HG03575 (cell line): ENCODE data around the gene THADA.

ENCODE experiments used
- ATAC-seq: cut with Tn5 transposase; IDR thresholded peaks from one replicate; pipeline ENCODE4 v1.9.1; 2021; ENCODE audit not compliant: unreplicated experiment, insufficient number of reproducible peaks, low FRiP score; ENCODE audit errors: extremely low read depth

Gene THADA

DNA sequence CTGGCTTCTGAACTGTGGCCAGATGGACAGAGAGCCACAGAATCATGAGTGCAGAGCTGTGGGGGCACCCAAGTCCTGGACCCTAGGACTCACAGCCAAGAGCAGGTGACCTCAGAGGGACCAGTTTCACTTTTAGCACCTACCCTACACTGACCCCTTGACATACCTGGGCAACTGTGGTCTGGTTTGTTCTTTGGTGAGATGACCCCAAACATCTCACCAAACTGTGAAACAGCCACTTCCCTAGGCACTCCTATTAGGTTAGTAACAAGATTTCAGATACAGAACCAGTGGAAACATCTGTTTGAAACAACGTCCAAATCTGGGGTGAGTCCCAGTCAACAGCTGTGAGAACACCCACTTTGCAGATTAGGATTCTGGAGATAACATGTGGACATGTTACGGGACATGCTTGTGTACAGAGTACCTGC lies 367.5 kb downstream of the THADA start:
- ATAC-seq: no peak

DNA sequence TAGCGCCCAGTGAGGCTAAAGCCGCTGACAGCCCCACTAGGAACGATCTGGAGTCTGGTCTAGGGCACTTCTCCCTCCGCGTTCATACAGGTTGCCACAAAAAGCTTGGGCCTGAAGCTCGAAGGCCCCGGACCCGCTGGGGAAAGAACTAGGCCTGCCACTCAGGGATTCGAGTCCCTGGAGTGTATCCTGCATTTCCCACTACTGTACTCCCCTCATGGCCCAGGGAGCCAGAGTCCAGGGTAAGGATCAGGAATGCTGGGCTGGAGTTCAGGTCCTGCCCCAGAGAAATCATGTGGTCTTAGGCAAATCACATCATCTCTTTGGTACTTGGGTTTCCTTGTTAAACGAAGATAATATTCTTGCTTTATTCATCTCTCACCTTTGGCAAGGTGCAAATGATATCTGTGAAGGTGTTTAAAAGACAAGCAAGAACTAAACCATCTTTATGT lies 368.0 kb downstream of the THADA start:
- ATAC-seq: no peak

DNA sequence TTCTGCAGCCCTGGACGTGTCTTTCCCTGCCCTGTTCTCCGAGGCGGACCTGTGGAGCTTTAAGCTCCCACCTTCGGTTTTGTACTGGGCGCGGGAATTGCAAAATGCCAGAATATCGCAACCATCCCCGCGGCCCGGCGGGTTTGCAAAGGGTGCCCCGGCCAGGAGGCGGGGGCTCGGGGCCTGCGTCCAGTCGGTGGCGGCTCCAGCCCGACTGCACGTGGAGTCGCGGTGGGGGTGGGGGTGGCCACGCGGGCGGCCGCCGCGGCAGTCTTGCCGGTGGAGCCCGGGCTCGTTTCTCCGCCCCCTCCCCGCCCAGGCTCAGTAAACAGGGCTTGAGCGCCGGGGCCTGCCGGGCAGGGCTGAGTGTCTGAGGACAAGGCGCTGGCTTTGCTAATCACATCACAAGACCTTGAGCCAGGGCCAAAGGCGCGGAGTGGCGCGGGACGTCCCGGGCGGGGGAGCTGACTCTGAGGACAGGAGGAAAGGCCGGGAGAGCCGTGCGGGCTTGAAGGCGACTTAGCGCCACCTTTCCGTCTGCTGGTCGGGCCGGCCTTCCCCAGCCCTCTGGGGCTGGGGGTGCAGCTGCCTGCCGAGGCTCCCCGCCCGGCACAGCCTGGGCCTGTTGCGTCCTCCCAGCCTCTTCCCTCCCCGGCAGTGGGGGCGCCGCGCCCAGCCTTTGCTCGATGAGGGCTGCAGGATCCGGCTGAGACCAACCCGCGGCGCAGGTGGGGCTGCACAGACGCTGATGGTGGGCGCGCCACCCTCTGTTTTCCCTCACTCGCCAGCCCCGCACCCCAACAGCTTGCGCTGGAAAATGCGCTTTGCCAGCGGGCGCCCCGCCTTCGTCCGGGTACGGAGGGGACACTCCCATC lies 368.6 kb downstream of the THADA start:
- ATAC-seq: no peak

GRCh38 chr2:43226558-43226954 lies 369.3 kb downstream of the THADA start, which contains the start of gene ZFP36L2:
ZFP36L2 (minus strand) TSS chr2:43226606; CDS start chr2:43226315, 291 bp downstream.
- no peak for ATAC-seq

GRCh38 chr2:43225788-43226557 lies 369.9 kb downstream of the THADA start:
- ATAC-seq: no peak

GRCh38 chr2:43225093-43225787 lies 370.6 kb downstream of the THADA start:
- ATAC-seq: no peak

GRCh38 chr2:43224571-43225092 lies 371.2 kb downstream of the THADA start:
- no peak for ATAC-seq

GRCh38 chr2:43224131-43224570 lies 371.7 kb downstream of the THADA start:
- ATAC-seq: no peak

GRCh38 chr2:43223521-43224001 lies 372.3 kb downstream of the THADA start:
- ATAC-seq: no peak

DNA sequence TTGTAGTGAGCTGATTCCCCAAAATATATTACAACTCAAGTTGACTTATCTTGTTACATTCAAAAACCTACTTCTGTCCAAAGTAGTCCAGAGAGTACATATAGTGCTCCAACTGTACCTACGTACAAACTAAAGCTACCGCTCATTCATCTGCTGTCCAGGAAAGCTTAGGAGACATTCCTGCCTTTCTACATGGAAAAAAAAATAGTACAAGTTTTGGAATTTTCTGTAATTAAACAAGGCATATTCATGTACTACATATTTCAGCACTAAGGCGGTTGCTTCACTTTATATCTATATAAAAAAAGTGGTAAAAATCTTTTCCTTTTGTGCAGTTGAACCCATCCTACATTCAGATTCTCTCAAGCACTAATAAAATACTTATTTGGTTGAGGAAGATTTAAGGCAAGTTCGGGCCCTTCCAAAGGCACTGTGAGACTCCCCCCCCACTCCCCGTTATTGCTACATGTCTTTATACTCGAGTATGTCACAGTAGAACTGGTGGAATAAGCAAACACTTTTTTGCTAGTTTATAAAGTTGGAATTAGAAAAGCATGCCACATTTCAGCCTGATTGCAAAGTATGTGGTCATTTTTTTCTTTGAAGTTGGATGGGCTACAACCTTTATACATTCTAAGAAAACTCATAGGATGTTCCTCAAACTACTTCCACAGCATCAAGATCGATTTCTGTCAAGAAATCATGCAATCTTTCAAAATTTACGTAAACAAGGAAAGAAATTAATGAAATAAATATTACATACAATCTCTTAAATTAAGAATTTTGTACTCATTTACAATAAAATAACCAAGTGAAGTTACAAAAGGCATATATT lies 373.1 kb downstream of the THADA start:
- ATAC-seq: no peak

- ATAC-seq: no peak
These were observed 373.9 kb downstream of the THADA start for GRCh38 chr2:43221763-43222474.

GRCh38 chr2:43221124-43221762 lies 374.6 kb downstream of the THADA start:
- no peak for ATAC-seq

DNA sequence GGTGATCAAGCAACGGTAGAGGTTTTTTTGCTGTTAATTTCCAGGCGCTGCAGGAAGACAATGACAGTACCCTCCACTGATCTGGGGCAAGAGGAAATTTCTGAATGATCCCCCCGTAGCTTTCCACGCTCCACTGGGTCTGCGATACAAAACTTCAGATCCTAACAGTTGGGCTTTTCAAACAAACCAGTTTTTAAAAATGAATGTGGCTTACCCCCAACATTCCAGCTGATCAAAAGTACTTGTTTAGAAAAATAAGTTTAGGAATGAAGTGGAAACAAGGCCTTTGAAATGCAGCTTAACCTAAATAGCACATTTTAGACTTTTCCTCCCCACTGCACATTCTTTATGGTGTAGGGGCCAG lies 375.1 kb downstream of the THADA start:
- no peak for ATAC-seq

DNA sequence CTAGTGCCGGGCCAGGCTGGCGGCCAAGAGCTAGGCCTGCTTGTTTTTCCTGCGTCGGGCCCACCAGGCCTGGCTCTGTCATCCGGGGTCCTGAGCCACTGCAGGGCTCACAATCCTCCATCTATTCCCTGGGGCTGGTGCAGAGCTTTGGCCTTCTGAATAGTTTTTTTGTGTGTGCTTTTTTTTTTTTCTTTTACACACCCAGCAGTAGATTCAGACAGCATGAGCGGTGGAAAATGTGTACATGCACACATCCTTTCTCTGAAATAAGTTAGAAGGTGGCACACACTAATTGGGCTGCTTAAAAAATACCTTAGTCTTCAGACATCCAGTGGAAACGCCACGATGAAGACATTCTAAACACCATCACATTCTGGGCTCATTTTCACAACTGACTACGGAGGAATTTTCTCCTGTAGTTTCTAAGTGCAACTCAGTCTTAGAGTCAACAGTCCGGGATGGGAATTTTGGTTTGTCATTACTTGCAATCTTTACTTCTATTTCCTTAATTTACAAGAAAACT lies 375.5 kb downstream of the THADA start:
- no peak for ATAC-seq

GRCh38 chr2:43219383-43220228 lies 376.2 kb downstream of the THADA start:
- ATAC-seq: no peak

GRCh38 chr2:43218702-43219382 lies 377.0 kb downstream of the THADA start:
- no peak for ATAC-seq
